ENCODE measurements around the gene HS6ST2.

HS6ST2 gene

GRCh38 chrX:132848296-132848970 is 110.0 kb downstream of the HS6ST2 start:
- DNase-seq: no peak

GRCh38 chrX:132843363-132843762 is 115.1 kb downstream of the HS6ST2 start:
- DNase-seq: no peak

GRCh38 chrX:132842460-132843238 is 115.8 kb downstream of the HS6ST2 start:
- DNase-seq: no peak

- DNase-seq: no peak
These were observed 120.5 kb downstream of the HS6ST2 start for GRCh38 chrX:132837967-132838366.

GRCh38 chrX:132837126-132837525 is 121.3 kb downstream of the HS6ST2 start:
- DNase-seq: no peak

GRCh38 chrX:132836471-132836870 is 122.0 kb downstream of the HS6ST2 start:
- no peak for DNase-seq

GRCh38 chrX:132834741-132835140 is 123.7 kb downstream of the HS6ST2 start:
- DNase-seq: no peak

- DNase-seq: no peak
These were observed 124.3 kb downstream of the HS6ST2 start for GRCh38 chrX:132834109-132834508.

- no peak for DNase-seq
These were observed 125.1 kb downstream of the HS6ST2 start for GRCh38 chrX:132833373-132833772.

GRCh38 chrX:132831336-132831973 is 127.0 kb downstream of the HS6ST2 start:
- DNase-seq: no peak

GRCh38 chrX:132822634-132823012 is 135.8 kb downstream of the HS6ST2 start:
- DNase-seq: no peak

GRCh38 chrX:132821974-132822633 is 136.3 kb downstream of the HS6ST2 start:
- no peak for DNase-seq

- no peak for DNase-seq
These were observed 137.8 kb downstream of the HS6ST2 start for GRCh38 chrX:132820675-132821074.

GRCh38 chrX:132819711-132820264 is 138.6 kb downstream of the HS6ST2 start:
- no peak for DNase-seq

- no peak for DNase-seq
These were observed 139.8 kb downstream of the HS6ST2 start for GRCh38 chrX:132818638-132819037.

- DNase-seq: no peak
These were observed 142.8 kb downstream of the HS6ST2 start for GRCh38 chrX:132815643-132816042.

- DNase-seq: no peak
These were observed 147.3 kb downstream of the HS6ST2 start for GRCh38 chrX:132810964-132811712.

GRCh38 chrX:132810488-132810887 is 147.9 kb downstream of the HS6ST2 start:
- no peak for DNase-seq

GRCh38 chrX:132809581-132809980 is 148.8 kb downstream of the HS6ST2 start:
- DNase-seq: no peak

GRCh38 chrX:132807411-132808030 is 150.9 kb downstream of the HS6ST2 start:
- DNase-seq: no peak

GRCh38 chrX:132802033-132802432 is 156.4 kb downstream of the HS6ST2 start:
- DNase-seq: no peak

Measured in right kidney (tissue), 1 donor.